ENCODE results near the gene WHRN. TPM values are rescaled to one million over a fixed set of nuclear protein-coding genes. Genes with fewer than 3 reads are reported as not detected.

Gene WHRN
- total and polyA plus RNA-seq, 2 of the 13 experiments (the other 11 are each of a cell fraction or from before 2014, with no cell fraction given): 2.3 to 5.3 TPM

DNA sequence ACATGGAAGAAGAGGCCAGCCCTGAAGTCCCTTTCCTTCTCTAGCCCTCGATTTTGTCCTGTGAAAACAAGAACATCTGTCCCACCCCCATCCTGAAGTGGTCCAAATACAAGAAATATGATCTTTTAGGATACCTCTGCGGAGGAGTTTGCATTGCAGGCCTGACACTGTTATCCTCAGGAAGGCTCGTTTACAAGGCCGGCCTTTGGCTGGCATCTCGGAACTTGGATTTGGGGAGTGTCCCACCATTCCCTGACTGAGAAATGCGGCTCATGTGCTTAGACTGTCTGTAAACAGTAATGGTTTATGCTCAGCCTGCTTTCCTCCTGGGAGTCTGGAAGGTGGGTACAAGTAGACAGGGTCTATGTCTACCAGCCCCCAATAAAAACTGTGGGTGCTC is 26.4 kb downstream of the WHRN start:
- in situ Hi-C loops (cut with HindIII; ENCODE audit: extremely low pct_ligation_motif_present, low pct_unique_long_range_greater_than_20kb): no loop called here

GRCh38 chr9:114478459-114478858 is 26.8 kb downstream of the WHRN start:
- Histone ChIP-seq H3K27ac (ENCODE audit: extremely low read length, insufficient read depth, low read length) (no peak overlapping the region), H4K20me1 (ENCODE audit: insufficient read depth, low read length) (peaks cover 4% of the 10 kb centered on the region; the same call in 1 of the 2 replicates), H3K4me1 (ENCODE audit: insufficient read depth, low read length) (no peaks in the 10 kb centered on the region), H3K79me2 (ENCODE audit: insufficient read depth, low read length) (no peaks in the 10 kb centered on the region), H3K9ac (ENCODE audit: insufficient read depth, low read depth, low read length) (no peak overlapping the region), H3K27me3 (ENCODE audit: control insufficient read depth in 1 of 2, insufficient read depth in 2 of 2, low read length in 2 of 2) (no peaks in the 10 kb centered on the region), H3K36me3 (replicated peaks in 1 of 2; ENCODE audit: control insufficient read depth in 1 of 2, insufficient read depth in 2 of 2, low read length in 2 of 2) (peaks cover 0 to 8% of the 10 kb centered on the region in 2 experiments; a peak in 1 of 5 replicates), H3K4me2 (ENCODE audit: low read depth, low read length) (no peak overlapping the region), H3K4me3 (replicated peaks in 1 of 3; ENCODE audit: insufficient read depth in 1 of 3, low read depth in 2 of 3, low read length in 3 of 3) (no peak overlapping the region), H2AFZ (ENCODE audit: low read length) (no peak overlapping the region), H3K9me3 (ENCODE audit: low read length) (no peaks in the 10 kb centered on the region)
- CTCF ChIA-PET (ENCODE audit: low intra/inter-chr PET ratio, low total read pairs): no interaction called here
- intact Hi-C loops (cut with micrococcal nuclease; ENCODE audit: unreplicated experiment): no loop called here
- no peak for ATAC-seq
- DNase-seq (ENCODE audit: low spot score): no peak
- no TSS peak for BruUV-seq (replicated peaks)
- in situ Hi-C loops (cut with HindIII; ENCODE audit: extremely low pct_ligation_motif_present, low pct_unique_long_range_greater_than_20kb): no loop called here
- 94% methylated on average over 11 of the region's 11 CpGs for WGBS (ENCODE audit: low lambda C conversion rate)
- POLR2A ChIA-PET: no interaction called here
- FAIRE-seq: no peak
- TF ChIP-seq GPBP1L1 (CRISPR knock-in tag; IDR thresholded peaks at IDR 0.05) (no peak), ZFP90 (CRISPR knock-in tag; IDR thresholded peaks at IDR 0.05; ENCODE audit: borderline replicate concordance) (no peak), ZNF841 (CRISPR knock-in tag; IDR thresholded peaks at IDR 0.05; ENCODE audit: borderline replicate concordance) (no peak), FOSL2 (CRISPR knock-in tag; IDR thresholded peaks at IDR 0.05) (no peak), PLRG1 (conservative IDR thresholded peaks at IDR 0.05) (no peak), RAD21 (CRISPR knock-in tag; IDR thresholded peaks at IDR 0.05) (no peak)

More for the DNA sequence above, 26.4 kb downstream of the WHRN start:
- ChIA-PET POLR2A (no interaction called here), CTCF (ENCODE audit: low intra/inter-chr PET ratio, low total read pairs) (no interaction called here)
- peaks cover 4% of the 10 kb centered on the region; the same call in 1 of the 2 replicates for H4K20me1 ChIP-seq (ENCODE audit: insufficient read depth, low read length)
- H3K9me3 ChIP-seq (ENCODE audit: low read length): no peaks in the 10 kb centered on the region
- 79% methylated on average over 3 of the region's 6 CpGs for WGBS (ENCODE audit: low lambda C conversion rate)
- no peaks in the 10 kb centered on the region for H3K79me2 ChIP-seq (ENCODE audit: insufficient read depth, low read length)
- BruUV-seq (replicated peaks): no TSS peak
- peaks cover 0 to 8% of the 10 kb centered on the region in 2 experiments; a peak in 1 of 5 replicates for H3K36me3 ChIP-seq (replicated peaks in 1 of 2; ENCODE audit: control insufficient read depth in 1 of 2, insufficient read depth in 2 of 2, low read length in 2 of 2)
- FAIRE-seq (no peak), ATAC-seq (no peak), DNase-seq (ENCODE audit: low spot score) (no peak)
- no peaks in the 10 kb centered on the region for H3K27me3 ChIP-seq (ENCODE audit: control insufficient read depth in 1 of 2, insufficient read depth in 2 of 2, low read length in 2 of 2)
- intact Hi-C loops (cut with micrococcal nuclease; ENCODE audit: unreplicated experiment): no loop called here
- no peak overlapping the region for H3K27ac ChIP-seq (ENCODE audit: extremely low read length, insufficient read depth, low read length)
- H2AFZ ChIP-seq (ENCODE audit: low read length): no peak overlapping the region
- no peak overlapping the region for H3K4me2 ChIP-seq (ENCODE audit: low read depth, low read length)
- TF ChIP-seq NFKB2 (CRISPR knock-in tag; IDR thresholded peaks at IDR 0.05; ENCODE audit: borderline replicate concordance) (no peak), PLSCR1 (CRISPR knock-in tag; IDR thresholded peaks at IDR 0.05; ENCODE audit: borderline replicate concordance) (no peak)
- TF ChIP-seq, protein P1, sequence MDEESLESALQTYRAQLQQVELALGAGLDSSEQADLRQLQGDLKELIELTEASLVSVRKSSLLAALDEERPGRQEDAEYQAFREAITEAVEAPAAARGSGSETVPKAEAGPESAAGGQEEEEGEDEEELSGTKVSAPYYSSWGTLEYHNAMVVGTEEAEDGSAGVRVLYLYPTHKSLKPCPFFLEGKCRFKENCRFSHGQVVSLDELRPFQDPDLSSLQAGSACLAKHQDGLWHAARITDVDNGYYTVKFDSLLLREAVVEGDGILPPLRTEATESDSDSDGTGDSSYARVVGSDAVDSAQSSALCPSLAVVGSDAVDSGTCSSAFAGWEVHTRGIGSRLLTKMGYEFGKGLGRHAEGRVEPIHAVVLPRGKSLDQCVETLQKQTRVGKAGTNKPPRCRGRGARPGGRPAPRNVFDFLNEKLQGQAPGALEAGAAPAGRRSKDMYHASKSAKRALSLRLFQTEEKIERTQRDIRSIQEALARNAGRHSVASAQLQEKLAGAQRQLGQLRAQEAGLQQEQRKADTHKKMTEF (CRISPR knock-in tag; IDR thresholded peaks at IDR 0.05): no peak
- H3K4me3 ChIP-seq (replicated peaks in 1 of 3; ENCODE audit: insufficient read depth in 1 of 3, low read depth in 2 of 3, low read length in 3 of 3): no peak overlapping the region
- H3K9ac ChIP-seq (ENCODE audit: insufficient read depth, low read depth, low read length): no peak overlapping the region
- no peaks in the 10 kb centered on the region for H3K4me1 ChIP-seq (ENCODE audit: insufficient read depth, low read length)

All from HepG2 (cell line).